IPS-18a (cell line): ENCODE results near the gene TTI1.
"Not testable (repeated sequence)": the region's sequence is repeated elsewhere in the genome, so short reads cannot be mapped to it uniquely, and the experiment has no call there.

Experiments
- H3K27ac ChIP-seq: one replicate; pipeline ENCODE4 v1.5.1; 2013; ENCODE audit warnings: low read length
- H3K27me3 ChIP-seq: one replicate; pipeline ENCODE4 v1.6.1; 2013; ENCODE audit warnings: mild to moderate bottlenecking, low read length; ENCODE audit not compliant: control insufficient read depth, insufficient read depth
- H3K36me3 ChIP-seq: one replicate; pipeline ENCODE4 v1.6.1; 2013; ENCODE audit warnings: low read depth, low read length; ENCODE audit not compliant: control insufficient read depth
- H3K4me1 ChIP-seq: one replicate; pipeline ENCODE4 v1.6.1; 2013; ENCODE audit warnings: low read depth, low read length; ENCODE audit not compliant: control insufficient read depth
- H3K4me3 ChIP-seq: one replicate; pipeline ENCODE4 v1.5.1; 2013; ENCODE audit warnings: low read length
- H3K9ac ChIP-seq: one replicate; pipeline ENCODE4 v1.6.1; 2013; ENCODE audit warnings: mild to moderate bottlenecking, low read length, moderate library complexity
- H3K9me3 ChIP-seq: one replicate; pipeline ENCODE4 v1.6.1; 2013; ENCODE audit warnings: low read depth, low read length; ENCODE audit not compliant: control insufficient read depth

TTI1 gene

GRCh38 chr20:37972256-37973058, 60.8 kb downstream of the TTI1 start:
- no peak overlapping the region for H3K9ac ChIP-seq
- H3K27ac ChIP-seq = no peak overlapping the region
- no peaks in the 10 kb centered on the region for H3K27me3 ChIP-seq
- H3K4me1 ChIP-seq = peaks cover 29% of the 10 kb centered on the region
- H3K9me3 ChIP-seq = no peaks in the 10 kb centered on the region
- no peak overlapping the region for H3K4me3 ChIP-seq
- no peaks in the 10 kb centered on the region for H3K36me3 ChIP-seq

GRCh38 chr20:37971561-37972127, 61.6 kb downstream of the TTI1 start:
- H3K9ac ChIP-seq = no peak overlapping the region
- no peaks in the 10 kb centered on the region for H3K27me3 ChIP-seq
- H3K4me1 ChIP-seq = peaks cover 24% of the 10 kb centered on the region
- no peak overlapping the region for H3K27ac ChIP-seq
- H3K9me3 ChIP-seq = no peaks in the 10 kb centered on the region
- no peaks in the 10 kb centered on the region for H3K36me3 ChIP-seq
- H3K4me3 ChIP-seq = no peak overlapping the region

- Histone ChIP-seq H3K9ac (no peak overlapping the region), H3K27ac (no peak overlapping the region), H3K36me3 (no peaks in the 10 kb centered on the region), H3K4me3 (no peak overlapping the region), H3K9me3 (no peaks in the 10 kb centered on the region), H3K27me3 (no peaks in the 10 kb centered on the region), H3K4me1 (peaks cover 22% of the 10 kb centered on the region)
Observed at GRCh38 chr20:37970856-37971245, 62.4 kb downstream of the TTI1 start.

GRCh38 chr20:37969949-37970855, 63.1 kb downstream of the TTI1 start:
- H3K36me3 ChIP-seq = no peaks in the 10 kb centered on the region
- no peak overlapping the region for H3K4me3 ChIP-seq
- H3K9me3 ChIP-seq = no peaks in the 10 kb centered on the region
- H3K27ac ChIP-seq = no peak overlapping the region
- H3K4me1 ChIP-seq = peaks cover 22% of the 10 kb centered on the region
- no peak overlapping the region for H3K9ac ChIP-seq
- no peaks in the 10 kb centered on the region for H3K27me3 ChIP-seq

- no peaks in the 10 kb centered on the region for H3K27me3 ChIP-seq
- no peak overlapping the region for H3K4me3 ChIP-seq
- no peak overlapping the region for H3K27ac ChIP-seq
- H3K9me3 ChIP-seq = no peaks in the 10 kb centered on the region
- no peaks in the 10 kb centered on the region for H3K36me3 ChIP-seq
- peaks cover 22% of the 10 kb centered on the region for H3K4me1 ChIP-seq
- no peak overlapping the region for H3K9ac ChIP-seq
Observed at GRCh38 chr20:37968841-37969401, 64.3 kb downstream of the TTI1 start.

- H3K9ac ChIP-seq, H3K36me3 ChIP-seq, H3K4me1 ChIP-seq, H3K27me3 ChIP-seq, H3K4me3 ChIP-seq, H3K9me3 ChIP-seq, H3K27ac ChIP-seq: not testable (repeated sequence)
Observed at GRCh38 chr20:37963483-37963882, 69.8 kb downstream of the TTI1 start.

- no peaks in the 10 kb centered on the region for H3K27me3 ChIP-seq
- H3K4me1 ChIP-seq = no peaks in the 10 kb centered on the region
- no peak overlapping the region for H3K27ac ChIP-seq
- no peaks in the 10 kb centered on the region for H3K36me3 ChIP-seq
- H3K4me3 ChIP-seq = no peak overlapping the region
- no peak overlapping the region for H3K9ac ChIP-seq
- H3K9me3 ChIP-seq = no peaks in the 10 kb centered on the region
Observed at GRCh38 chr20:37961066-37961465, 72.2 kb downstream of the TTI1 start.

GRCh38 chr20:37958856-37959520, 74.3 kb downstream of the TTI1 start:
- Histone ChIP-seq H3K36me3 (no peaks in the 10 kb centered on the region), H3K27ac (no peak overlapping the region), H3K4me1 (no peaks in the 10 kb centered on the region), H3K4me3 (no peak overlapping the region), H3K27me3 (no peaks in the 10 kb centered on the region), H3K9me3 (no peaks in the 10 kb centered on the region), H3K9ac (no peak overlapping the region)

- Histone ChIP-seq H3K27me3 (no peaks in the 10 kb centered on the region), H3K36me3 (no peaks in the 10 kb centered on the region), H3K9me3 (no peaks in the 10 kb centered on the region), H3K9ac (no peak overlapping the region), H3K27ac (no peak overlapping the region), H3K4me1 (no peaks in the 10 kb centered on the region), H3K4me3 (no peak overlapping the region)
Observed at GRCh38 chr20:37956107-37956585, 77.1 kb downstream of the TTI1 start.

GRCh38 chr20:37955511-37955910, 77.7 kb downstream of the TTI1 start:
- H3K9me3 ChIP-seq = no peaks in the 10 kb centered on the region
- no peaks in the 10 kb centered on the region for H3K36me3 ChIP-seq
- H3K4me3 ChIP-seq = no peak overlapping the region
- no peak overlapping the region for H3K9ac ChIP-seq
- H3K4me1 ChIP-seq = no peaks in the 10 kb centered on the region
- no peak overlapping the region for H3K27ac ChIP-seq
- no peaks in the 10 kb centered on the region for H3K27me3 ChIP-seq

GRCh38 chr20:37954626-37955025, 78.6 kb downstream of the TTI1 start:
- no peak overlapping the region for H3K4me3 ChIP-seq
- H3K9ac ChIP-seq = no peak overlapping the region
- H3K9me3 ChIP-seq = no peaks in the 10 kb centered on the region
- no peaks in the 10 kb centered on the region for H3K27me3 ChIP-seq
- H3K27ac ChIP-seq = no peak overlapping the region
- no peaks in the 10 kb centered on the region for H3K4me1 ChIP-seq
- no peaks in the 10 kb centered on the region for H3K36me3 ChIP-seq
